Esophagus squamous epithelium (tissue), 5 donors: ENCODE data around the gene CABP4. TPM values are rescaled to one million over a fixed set of nuclear protein-coding genes. Genes with fewer than 3 reads are reported as not detected.
A peak's percentile ranks its signal among the peaks of the same experiment; 100 is the strongest.

ENCODE experiments used
- DNase-seq: peaks from one replicate; lab custom pipeline; 2025; lab: John Stamatoyannopoulos, UW
- H3K27ac ChIP-seq, 4 donors: fragments of 200-600 bp; sonication (generic); one replicate each; pipeline ENCODE4 v1.5.1; 2016 to 2019; ENCODE audit warnings: mild to moderate bottlenecking in 1 of 4
- H3K27me3 ChIP-seq, 4 donors: fragments of 200-600 bp; sonication (generic); 1 replicate in 3 of 4; 2 replicates in 1 of 4; pipeline versions ENCODE4 v1.5.1 to v1.6.0; 2017 to 2021; ENCODE audit warnings: antibody characterized with exemption in 1 of 4
- H3K36me3 ChIP-seq, 3 donors: fragments of 200-600 bp; sonication (generic); one replicate each; pipeline ENCODE4 v1.5.1; 2016 to 2019
- H3K4me1 ChIP-seq, 3 donors: fragments of 200-600 bp; sonication (generic); one replicate each; pipeline ENCODE4 v1.5.1; 2017 to 2019
- H3K4me3 ChIP-seq, 4 donors: fragments of 200-600 bp; sonication (generic); 1 replicate in 3 of 4; 2 replicates in 1 of 4; pipeline ENCODE4 v1.5.1; 2016 to 2019; ENCODE audit warnings: mild to moderate bottlenecking in 2 of 4, moderate library complexity in 1 of 4
- H3K9me3 ChIP-seq, 3 donors: fragments of 200-600 bp; sonication (generic); one replicate each; pipeline ENCODE4 v1.5.1; 2016 to 2019
- POLR2A ChIP-seq, 4 donors: fragments of 450-650 bp; IDR thresholded peaks; one replicate each; pipeline ENCODE4 v1.6.1; 2017; ENCODE audit warnings: antibody characterized with exemption in 4 of 4, mild to moderate bottlenecking in 4 of 4, moderate library complexity in 3 of 4
- whole genome bisulfite sequencing, 2 donors: methylation state at CpG; one replicate each; pipeline ENCODE4 v1.1.5; 2018; 5-methylcytosine and 5-hydroxymethylcytosine counted together
- intact Hi-C: fragments of 100-400 bp; cut with DNase I; formaldehyde crosslinking; loops from one replicate; pipeline ENCODE4 v1.15.0; 2022
- total RNA-seq, 4 donors: library from RNA; depleted of rRNA; stranded (reverse); fragments of >200 nt; gene quantifications; one replicate each; pipeline ENCODE4 v1.1.0, GENCODE V29; 2016
- TF ChIP-seq, protein P1 (sequence below), 6 experiments: fragments of 450-650 bp in 4 of 6; fragments of 200-600 bp in 2 of 6; sonication (generic) in 2 of 6; IDR thresholded peaks; one replicate each; pipeline ENCODE4 v1.5.1; 2016 to 2019; ENCODE audit warnings: antibody characterized with exemption in 6 of 6, mild to moderate bottlenecking in 4 of 6, moderate library complexity in 4 of 6
- donor health status: DM: yes; HTN: yes; CAD: no.

Gene CABP4
- total RNA-seq, 4 donors from 2014 or later: 0.38 TPM; not detected in 3

DNA sequence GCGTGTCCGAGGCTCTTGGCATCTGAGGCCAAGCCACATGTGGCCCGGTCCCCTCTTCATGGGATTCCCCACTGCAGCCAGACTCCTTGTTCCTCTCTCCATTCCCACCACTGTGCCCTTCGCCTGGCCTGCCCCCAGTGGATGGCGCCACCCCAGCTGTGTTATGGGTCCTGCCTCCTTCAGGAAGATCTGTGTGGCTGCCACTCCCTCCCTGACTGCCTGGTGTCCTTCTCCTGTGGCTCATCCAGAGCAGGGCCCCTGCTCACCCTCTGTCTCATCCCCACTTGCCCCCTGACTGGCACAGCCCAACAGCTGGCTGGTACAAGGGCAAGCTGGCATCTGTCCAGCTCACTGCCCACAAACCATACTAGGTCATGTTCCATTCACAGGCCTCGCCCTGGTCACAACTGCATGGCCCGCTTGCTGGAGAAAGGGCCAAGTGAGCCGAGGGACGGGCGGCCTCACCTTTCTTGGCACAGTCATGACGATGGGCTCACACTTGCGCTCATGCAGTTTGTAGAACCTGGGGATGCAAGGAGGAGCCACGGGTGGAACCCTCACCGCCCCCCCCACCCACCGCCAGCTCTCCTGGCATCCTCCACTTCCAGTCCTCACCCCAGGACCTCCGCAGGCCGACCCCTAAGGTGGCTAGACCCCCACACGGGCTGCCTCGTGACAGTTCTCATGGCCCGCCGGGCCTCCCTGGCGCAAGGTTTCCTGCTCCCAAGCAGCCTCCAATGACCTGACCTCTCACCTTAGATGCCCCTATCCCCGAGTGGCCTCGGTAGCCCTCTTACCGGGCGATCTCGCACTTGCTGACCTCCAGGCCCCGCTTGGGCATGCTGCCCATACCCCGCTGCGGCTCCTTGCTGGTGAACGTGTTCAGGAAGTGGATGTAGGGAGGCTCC, 15.6 kb upstream of the CABP4 start:
- WGBS, 2 donors: 61% methylated on average over 8 to 14 of the region's 31 CpGs
- Histone ChIP-seq H3K27me3 (no peaks in the 10 kb centered on the region), H3K4me3 (peak overlapping the region in 2 of 4 donors; percentile 12 to 41), H3K27ac (peak overlapping the region; percentile 11 to 84 (median 66)), H3K36me3 (peaks cover 21 to 76% (median 34%) of the 10 kb centered on the region in 3 donors), H3K4me1 (peaks cover 52 to 88% (median 57%) of the 10 kb centered on the region in 3 donors), H3K9me3 (no peaks in the 10 kb centered on the region)
- no peak for TF ChIP-seq POLR2A (IDR thresholded peaks at IDR 0.05)
- TF ChIP-seq, protein P1, sequence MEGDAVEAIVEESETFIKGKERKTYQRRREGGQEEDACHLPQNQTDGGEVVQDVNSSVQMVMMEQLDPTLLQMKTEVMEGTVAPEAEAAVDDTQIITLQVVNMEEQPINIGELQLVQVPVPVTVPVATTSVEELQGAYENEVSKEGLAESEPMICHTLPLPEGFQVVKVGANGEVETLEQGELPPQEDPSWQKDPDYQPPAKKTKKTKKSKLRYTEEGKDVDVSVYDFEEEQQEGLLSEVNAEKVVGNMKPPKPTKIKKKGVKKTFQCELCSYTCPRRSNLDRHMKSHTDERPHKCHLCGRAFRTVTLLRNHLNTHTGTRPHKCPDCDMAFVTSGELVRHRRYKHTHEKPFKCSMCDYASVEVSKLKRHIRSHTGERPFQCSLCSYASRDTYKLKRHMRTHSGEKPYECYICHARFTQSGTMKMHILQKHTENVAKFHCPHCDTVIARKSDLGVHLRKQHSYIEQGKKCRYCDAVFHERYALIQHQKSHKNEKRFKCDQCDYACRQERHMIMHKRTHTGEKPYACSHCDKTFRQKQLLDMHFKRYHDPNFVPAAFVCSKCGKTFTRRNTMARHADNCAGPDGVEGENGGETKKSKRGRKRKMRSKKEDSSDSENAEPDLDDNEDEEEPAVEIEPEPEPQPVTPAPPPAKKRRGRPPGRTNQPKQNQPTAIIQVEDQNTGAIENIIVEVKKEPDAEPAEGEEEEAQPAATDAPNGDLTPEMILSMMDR (IDR thresholded peaks at IDR 0.05): peak in 3 of 6 experiments; percentile 8 to 28 (median 11)
- intact Hi-C loops: no loop called here
- no peak for DNase-seq

DNA sequence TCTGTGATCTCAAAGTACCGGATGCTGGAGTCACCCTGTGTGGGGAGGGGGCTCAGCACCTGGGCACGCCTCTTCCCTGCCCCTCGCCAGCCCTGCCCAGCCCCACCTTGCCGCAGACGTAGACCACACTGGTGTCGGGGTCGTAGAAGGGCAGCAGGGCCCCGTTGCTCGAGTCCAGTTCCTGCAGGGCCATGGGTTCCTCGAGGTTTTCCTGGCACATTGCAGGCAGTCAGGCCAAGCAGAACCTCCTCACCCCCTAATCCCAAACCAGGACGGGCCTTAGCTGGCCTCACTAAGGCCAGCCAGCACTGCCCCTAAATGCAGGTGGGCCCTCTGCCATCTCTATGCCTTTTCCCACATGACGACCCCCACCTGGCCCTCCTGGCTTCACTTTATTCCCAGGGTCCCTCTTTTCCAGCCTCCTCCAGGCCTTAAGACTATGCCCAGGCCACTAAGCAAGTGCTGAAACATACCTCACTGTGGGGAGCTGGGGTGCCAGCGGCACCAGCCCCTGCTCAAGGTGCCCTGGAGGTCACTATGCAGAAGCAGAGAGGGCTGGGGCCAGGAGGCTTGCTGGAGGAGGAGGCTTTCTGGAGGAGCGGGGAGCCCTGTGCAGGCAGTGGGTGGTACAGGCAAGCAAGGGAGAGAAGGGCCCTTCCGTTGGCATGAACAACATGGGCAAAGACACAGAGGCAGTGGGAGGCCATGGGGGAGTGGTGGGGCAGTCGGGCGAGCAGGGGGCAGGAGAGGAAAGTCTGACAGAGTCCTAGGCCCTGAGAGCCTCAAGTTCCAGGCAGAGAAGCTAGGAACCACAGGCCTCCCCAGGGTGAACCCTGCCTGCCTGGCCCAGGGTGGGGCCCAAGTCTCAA, 14.7 kb upstream of the CABP4 start:
- no peaks in the 10 kb centered on the region for H3K27me3 ChIP-seq
- peaks cover 19 to 67% (median 28%) of the 10 kb centered on the region in 3 donors for H3K36me3 ChIP-seq
- no peak for TF ChIP-seq POLR2A (IDR thresholded peaks at IDR 0.05)
- TF ChIP-seq, protein P1 (IDR thresholded peaks at IDR 0.05): no peak
- intact Hi-C loops: no loop called here
- no peak for DNase-seq
- H3K4me3 ChIP-seq: peak overlapping the region in 1 of 4 donors; percentile 12
- no peaks in the 10 kb centered on the region for H3K9me3 ChIP-seq
- peaks cover 43 to 88% (median 53%) of the 10 kb centered on the region in 3 donors for H3K4me1 ChIP-seq
- peak overlapping the region; percentile 6 to 84 (median 66) for H3K27ac ChIP-seq
- 70 to 90% methylated on average over 2 to 6 of the region's 17 CpGs for WGBS, 2 donors

- Histone ChIP-seq H3K36me3 (peaks cover 19 to 60% (median 22%) of the 10 kb centered on the region in 3 donors), H3K27ac (peak overlapping the region in 3 of 4 donors; percentile 53 to 84 (median 79)), H3K27me3 (no peaks in the 10 kb centered on the region), H3K4me1 (peaks cover 39 to 82% (median 47%) of the 10 kb centered on the region in 3 donors), H3K4me3 (no peak overlapping the region), H3K9me3 (no peaks in the 10 kb centered on the region)
- no peak for DNase-seq
- WGBS, 2 donors: 78 to 87% methylated on average over 5 to 8 of the region's 21 CpGs
- intact Hi-C loops: no loop called here
- TF ChIP-seq, protein P1 (IDR thresholded peaks at IDR 0.05): no peak
- no peak for TF ChIP-seq POLR2A (IDR thresholded peaks at IDR 0.05)
Observed at GRCh38 chr11:67441098-67441563, 14.0 kb upstream of the CABP4 start.

DNA sequence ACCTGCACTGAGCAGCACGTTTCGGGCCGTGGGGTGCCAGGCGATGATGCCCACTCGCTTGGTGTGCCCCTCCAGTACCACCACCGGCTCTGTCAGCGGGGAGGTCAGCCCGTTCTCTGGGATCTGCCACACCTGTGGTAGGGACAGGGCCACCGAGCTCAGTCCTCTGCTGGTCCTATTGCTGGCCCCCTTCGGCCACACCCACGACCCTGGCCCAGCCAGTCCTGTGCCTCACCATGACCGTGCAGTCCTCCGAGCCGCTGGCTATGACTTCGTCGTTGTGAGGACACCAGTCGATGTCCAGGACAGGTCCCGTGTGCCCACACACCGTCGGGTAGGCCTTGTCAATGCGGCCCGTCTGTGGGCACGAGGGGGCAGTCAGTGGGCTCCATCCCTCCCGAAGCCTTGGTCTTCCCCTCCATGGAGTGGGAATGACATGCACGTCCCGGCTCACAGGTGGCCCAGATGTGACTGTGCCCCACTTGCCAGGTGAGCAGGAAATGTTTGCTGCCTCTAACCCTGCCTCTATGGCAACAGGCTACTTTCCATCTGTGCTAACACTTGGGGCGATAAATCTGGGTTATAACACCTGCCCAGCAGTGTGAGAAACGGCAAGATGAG, 13.3 kb upstream of the CABP4 start:
- no peaks in the 10 kb centered on the region for H3K27me3 ChIP-seq
- H3K4me1 ChIP-seq: peaks cover 39 to 75% (median 40%) of the 10 kb centered on the region in 3 donors
- 40 to 88% methylated on average over 2 to 3 of the region's 28 CpGs for WGBS, 2 donors
- TF ChIP-seq POLR2A (IDR thresholded peaks at IDR 0.05): no peak
- TF ChIP-seq, protein P1 (IDR thresholded peaks at IDR 0.05): no peak
- peaks cover 17 to 55% (median 22%) of the 10 kb centered on the region in 3 donors for H3K36me3 ChIP-seq
- intact Hi-C loops: no loop called here
- no peaks in the 10 kb centered on the region for H3K9me3 ChIP-seq
- peak overlapping the region in 2 of 4 donors; percentile 89 to 94 for H3K4me3 ChIP-seq
- DNase-seq: no peak
- peak overlapping the region in 2 of 4 donors; percentile 96 for H3K27ac ChIP-seq
